GM19452 (cell line): ENCODE measurements around the gene NPR2.

Experiments used
- ATAC-seq: cut with Tn5 transposase; IDR thresholded peaks from one replicate; pipeline ENCODE4 v1.9.1; 2021; ENCODE audit not compliant: unreplicated experiment

NPR2 gene

DNA sequence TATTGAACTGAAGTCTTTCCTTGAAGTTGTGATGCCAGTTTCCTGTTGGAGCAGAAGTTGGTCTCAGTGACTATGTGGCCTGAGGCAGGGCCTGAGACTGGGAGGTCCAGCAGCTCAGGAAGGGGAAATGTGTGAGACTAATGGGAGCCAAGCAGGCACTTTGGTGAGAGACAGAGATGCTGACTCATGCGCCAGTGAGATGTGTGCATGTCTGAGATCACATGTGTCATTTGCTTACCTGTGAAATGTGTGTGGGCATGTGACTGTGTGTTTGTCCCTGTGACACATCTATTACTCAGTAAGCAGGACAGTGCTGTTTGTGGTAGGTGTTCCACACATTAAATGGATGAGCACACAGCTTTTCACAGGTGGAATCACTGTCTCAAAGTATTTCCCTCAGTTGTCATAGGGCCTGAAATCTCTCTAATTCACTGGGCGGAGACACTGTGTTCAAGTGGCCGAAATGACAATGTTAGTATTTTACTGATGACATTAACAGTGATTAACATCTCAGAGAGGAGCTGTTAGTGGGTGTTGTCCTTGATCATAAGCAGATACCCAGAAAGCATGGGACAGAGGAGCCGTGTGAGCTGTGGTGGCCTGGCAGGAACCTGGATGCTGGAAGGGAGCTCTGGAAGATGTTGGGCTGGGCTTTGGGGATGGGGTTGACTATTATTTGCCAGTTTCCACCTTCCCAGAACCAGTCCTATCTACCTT is 7.4 kb downstream of the NPR2 start:
- ATAC-seq = no peak

DNA sequence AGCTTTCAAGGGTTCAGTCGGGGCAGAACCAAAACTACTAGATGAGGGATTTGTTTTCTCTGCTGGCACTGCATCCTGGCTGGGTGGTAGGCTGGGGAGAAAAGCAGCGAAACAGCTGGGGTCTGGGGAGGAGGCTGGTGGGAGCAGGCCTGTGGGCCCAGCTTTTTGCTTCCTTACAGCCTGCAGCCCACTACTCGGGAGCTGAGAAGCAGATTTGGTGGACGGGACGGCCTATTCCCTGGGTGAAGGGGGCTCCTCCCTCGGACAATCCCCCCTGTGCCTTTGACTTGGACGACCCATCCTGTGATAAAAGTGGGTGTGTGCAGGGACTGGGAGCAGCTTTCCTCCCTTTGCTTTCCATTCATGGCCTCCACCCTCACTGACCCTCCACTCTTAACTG is 9.1 kb downstream of the NPR2 start:
- no peak for ATAC-seq

DNA sequence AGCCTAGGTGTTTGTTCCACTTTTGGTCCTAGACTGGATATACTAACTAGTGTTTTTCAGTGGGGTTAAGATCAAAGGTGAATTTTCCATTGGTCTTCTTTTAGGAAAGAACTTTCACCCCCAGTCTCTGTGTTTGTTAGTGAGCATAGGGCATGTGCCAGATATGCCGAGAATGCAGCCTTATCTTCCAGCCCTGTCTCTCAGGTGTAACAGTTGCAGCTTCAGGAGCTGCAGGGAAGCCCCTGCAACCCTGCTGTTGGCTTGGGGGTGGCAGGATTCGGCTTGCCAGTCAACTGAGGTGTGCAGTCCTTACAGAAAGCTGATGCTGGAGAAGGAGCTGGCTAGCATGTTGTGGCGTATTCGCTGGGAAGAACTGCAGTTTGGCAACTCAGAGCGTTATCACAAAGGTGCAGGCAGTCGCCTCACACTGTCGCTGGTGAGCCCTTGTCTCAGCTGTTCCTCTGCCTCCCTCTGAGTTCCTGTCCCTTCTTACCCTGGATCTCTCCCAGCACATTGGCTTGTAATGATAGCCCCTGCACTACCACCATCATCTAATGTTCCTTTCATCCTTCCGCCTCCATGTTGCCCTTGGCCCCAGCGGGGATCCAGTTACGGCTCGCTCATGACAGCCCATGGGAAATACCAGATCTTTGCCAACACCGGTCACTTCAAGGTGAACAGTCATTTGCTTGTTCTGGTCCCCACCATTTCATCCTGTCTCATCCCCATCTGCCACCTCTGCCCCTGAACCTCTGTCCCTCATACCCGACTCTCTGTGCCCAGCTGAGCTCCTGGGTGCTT is 10.1 kb downstream of the NPR2 start:
- no peak for ATAC-seq

DNA sequence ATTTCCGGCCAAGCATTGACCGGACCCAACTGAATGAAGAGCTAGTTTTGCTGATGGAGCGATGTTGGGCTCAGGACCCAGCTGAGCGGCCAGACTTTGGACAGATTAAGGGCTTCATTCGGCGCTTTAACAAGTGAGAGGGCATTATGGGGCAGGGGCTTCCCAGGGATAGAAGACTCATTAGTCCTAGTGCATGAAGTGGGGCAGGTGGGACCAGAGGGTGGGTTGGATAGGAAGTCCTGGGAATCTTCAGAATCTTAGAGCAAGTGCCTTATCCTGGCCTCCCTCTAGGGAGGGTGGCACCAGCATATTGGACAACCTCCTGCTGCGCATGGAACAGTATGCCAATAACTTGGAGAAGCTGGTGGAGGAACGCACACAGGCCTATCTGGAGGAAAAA is 14.7 kb downstream of the NPR2 start:
- no peak for ATAC-seq

DNA sequence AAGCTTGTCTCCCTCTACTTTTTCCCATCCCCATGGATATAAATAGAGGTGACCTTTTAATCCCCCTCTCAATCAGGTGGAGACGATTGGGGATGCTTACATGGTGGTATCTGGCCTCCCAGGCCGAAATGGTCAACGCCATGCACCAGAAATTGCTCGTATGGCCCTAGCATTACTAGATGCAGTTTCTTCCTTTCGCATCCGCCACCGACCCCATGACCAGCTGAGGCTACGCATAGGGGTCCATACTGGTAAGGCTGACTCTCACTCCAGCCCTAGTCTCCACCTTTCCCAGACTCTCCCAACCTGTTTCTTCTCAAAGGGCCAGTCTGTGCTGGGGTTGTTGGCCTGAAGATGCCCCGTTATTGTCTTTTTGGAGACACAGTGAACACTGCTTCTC is 17.0 kb downstream of the NPR2 start:
- no peak for ATAC-seq

DNA sequence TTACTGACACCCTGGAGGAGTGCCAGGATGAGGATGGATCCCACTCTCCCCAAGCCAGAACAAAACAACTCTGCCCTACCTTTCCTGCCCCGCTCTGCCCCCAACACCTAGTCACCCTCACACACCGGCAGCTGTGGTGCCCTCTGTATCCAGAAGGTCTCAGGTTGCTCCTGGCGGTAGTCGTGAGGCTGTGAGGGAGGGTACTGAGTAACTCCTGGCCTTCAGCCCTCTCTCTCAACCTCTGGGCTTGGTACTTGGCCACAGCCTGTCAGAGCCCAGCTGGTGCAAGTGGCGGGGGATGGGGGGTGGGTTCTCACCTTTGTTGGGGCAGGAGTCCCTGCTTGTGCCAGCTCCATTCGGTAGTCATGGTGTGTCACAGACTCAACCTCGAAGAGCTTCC is 18.7 kb downstream of the NPR2 start:
- no peak for ATAC-seq

DNA sequence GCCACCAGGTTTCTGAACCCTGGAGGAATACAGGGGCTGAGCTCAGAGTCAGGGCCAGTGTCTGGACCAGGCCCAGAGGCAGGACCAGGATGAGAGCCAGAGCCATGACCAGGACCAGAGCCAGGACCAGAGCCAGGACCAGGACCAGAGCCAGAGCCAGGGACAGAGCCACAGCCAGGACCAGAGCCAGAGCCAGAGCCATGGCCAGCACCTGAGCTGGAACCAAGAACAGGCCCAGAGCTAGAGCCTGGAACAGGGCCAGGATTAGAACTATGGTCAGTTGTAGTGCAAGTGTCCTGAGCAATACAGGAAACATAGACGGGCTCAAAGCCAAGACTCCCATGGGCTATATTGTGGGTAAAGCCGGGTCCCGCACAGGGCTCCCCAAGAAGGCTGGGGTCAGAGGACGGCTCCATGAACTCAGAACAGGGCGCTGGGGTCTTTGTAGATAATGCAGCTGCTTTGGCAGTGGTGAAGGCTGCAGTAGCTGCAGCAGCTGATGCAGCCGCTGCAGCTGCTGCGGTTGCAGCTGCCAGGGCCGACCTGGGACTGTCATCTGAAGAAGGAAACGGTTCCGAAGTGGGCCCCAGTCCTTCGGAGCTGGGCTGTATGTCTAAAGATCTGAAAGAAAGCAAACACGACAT is 20.1 kb downstream of the NPR2 start:
- no peak for ATAC-seq

DNA sequence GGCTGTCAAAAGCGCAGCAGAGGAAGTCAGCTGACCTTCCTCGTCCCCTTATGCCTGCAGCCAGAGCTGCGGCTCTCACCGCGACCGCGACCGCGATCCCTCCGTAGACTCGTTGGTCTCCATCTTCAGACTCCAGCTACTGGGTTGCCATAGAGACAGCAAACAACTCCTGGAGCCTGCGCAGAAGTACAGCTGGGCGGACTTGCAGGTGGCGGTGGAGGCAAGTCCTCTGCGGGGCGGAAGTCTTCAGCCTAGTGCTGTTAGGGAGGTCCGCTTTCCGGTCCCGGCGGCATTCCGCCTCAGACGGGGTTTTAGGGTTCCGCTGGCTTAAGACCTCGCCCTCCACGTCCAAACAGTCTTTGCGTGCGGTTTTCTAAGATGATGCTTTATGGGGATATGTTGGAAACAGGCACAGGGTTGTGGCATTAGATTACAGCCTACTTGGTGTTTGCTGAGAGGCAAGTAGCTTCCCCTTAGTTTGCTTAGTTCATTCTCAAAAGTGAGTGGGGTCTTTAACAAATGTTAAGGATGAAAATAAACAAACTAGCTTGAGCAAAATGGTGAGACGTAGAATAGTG is 20.7 kb downstream of the NPR2 start, which contains the start of gene SPAG8:
Gene SPAG8, minus strand, starts transcription at position 238 of the 578 bp plus-strand sequence. Its CDS starts 115 bp downstream, at position 123.
- ATAC-seq = peak; percentile 69

DNA sequence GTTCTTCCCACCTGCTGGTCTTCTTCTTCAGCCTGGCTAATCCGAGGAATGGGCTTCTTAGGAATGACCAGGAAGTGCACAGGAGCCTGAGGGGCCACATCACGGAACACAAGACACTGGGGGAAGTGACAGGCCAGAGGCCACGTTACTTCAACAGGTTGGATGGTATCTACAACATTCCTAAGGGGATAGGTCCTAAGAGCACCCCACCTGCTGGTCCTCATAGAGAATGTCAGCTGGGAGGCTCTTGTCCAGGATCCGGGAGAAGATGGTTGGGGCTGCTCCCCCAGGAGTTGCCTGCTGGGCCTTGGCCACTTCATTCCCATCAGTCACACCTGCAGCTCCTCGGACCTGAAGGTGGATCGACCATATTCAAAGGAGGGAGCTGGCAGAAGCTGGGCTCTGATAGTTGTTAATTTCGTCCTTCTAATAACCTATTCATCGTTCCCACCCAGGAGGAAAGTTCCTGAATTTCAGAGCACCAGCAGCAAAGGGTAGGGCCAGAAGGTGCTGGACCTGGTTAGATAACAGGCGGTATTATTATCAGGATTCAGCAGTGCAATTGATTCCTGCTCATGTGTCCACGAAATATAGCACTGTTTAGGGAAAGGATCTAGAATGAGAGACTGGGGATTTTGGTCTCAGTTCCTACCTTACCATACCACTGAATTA is 22.2 kb downstream of the NPR2 start:
- no peak for ATAC-seq

DNA sequence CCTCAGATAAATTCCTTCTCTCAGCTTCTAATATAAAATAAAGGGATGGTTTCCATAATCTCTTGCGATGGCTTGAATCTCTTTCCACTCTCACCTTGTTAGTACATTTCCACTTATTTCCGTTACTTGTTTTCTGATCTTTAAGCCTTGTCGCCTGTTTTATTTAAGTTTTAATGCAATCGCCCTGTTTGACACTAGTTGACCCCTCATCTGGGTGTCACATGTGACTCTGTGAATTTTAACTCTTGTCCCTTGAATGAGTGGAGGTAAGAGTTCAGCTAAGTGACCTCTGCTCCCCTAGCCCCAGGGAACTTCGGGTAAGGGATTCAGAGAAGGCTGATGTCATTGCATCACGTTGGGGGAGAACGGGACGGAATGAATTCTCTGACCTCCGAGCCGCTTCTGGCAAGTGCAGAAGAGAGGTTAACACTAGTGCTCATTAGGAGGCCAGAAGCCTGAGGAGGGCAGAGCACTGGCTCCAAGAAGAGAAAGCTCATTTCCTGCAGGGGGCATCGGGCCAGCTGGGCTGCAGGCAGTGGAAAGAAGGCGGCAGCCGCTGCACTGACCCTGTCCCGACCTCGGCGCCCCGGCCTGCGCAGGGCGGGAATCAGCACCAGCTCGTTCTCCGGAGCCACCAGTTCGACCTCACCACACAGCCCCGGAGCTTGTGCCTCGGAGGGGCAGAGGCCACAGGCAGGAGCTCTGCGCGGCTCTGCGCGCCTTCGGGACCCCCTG is 22.9 kb downstream of the NPR2 start:
- peak; percentile 20 for ATAC-seq

DNA sequence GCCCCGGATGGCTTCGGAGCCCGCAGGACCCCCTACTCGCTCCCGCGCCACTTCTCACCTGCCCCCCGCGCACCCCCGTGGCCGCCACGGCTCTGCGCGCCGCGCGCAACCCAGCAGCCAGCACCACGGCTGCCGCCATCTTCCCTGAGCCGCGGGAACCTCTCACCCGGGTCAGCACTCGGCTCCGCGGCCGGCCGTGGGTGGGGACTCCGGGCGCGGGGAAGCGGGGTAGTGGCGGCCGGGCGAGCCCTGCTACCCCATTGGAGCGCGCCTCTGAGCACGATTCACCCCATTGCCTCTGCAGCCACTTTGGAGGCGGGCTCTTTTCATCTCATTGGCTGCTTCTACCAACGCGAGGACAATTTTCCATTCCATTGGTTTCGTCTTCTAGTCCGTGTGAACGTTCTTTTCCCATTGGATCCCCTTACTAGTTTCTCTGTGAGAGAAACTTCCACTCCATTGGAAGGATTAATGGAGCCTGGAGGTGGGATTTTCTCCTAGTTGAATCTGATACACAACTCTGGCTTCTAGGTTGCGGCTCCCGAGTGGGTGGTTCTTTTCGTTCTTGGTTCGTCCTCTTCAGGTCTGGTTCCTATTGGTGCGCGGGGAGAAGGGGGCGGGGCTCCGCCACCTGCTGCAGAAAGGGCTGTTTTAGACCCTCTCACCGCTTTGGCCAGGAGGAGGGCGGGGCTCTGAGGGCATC is 23.6 kb downstream of the NPR2 start, which contains the start of gene HINT2:
Gene HINT2, minus strand, starts transcription at position 202 of the 703 bp plus-strand sequence. Its CDS starts 63 bp downstream, at position 139.
- peak; percentile 70 for ATAC-seq

DNA sequence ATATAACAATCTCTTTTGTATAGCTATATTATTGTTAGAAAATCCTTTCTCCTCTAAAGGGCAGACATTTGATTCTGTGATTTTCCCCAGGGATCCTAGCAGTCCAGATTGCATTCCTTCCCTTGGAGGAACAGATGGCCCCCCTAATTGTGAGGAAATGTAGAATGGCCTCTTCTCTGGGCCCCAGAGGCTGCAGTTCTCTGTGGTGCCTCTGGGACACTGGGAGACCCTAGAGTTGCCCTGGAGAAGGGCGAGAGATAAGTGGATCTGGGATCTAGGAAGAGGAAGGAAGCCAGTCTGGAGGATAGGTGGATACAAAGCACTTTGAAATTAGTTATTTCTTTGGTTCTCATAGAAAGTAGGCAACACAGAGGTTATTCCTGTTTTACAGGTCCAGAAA is 25.3 kb downstream of the NPR2 start:
- ATAC-seq = no peak

DNA sequence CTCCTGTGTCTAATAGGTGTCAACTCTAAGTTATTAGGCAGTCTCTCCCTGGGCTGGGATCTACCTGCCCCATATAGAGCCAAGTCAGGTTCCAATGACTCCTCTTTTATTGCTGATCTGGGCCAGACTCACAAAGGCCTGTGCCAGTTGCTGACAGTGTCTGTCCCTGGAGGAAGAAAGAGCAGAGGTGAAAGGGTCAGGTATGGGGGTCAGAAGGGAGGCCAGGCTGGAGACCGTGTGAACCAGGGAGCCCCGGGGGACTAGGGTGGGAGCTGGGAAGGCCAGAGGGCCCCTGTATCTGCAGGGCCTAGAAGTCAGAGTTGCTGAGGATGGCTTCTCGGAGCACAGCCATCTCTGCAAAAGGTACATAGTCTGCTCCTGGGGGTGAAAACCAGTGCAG is 26.9 kb downstream of the NPR2 start:
- no peak for ATAC-seq

DNA sequence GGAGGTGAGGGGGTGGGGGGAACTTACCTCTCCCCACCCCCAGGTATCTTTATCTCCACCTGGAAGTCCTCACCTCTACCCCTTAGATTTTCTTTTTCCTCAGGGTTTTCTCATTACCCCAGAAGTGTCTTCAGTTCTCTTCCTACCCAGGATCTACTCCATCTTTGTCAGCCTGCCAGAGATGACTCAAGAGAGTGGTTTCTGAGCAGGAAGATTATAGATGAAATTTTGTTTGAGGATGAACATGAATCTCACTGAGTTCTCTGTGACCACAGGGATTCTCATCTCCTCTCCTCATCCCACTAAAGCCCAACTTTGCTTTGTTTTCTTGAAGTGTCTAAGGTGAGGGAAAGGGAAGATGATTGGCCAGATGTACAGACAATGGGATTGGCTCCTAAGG is 28.7 kb downstream of the NPR2 start:
- ATAC-seq = no peak

DNA sequence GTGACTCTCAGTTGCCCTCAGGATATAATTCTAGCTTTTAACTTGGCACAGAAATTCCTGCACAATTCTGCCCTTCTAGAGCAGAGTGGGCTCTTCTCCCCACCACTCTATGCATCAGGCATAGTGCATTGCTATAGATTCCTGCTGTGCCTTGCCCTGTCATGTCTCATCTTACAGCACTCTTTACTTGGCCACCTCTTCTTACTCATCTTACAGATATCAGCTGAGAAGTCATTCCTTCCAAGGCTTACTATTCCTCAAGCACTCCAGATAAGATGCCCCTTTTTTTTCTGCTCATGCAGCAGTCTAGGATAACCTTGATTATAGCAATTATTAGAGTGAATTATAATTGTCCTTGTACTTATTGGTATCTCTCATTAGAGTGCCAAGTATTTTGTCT is 31.5 kb downstream of the NPR2 start:
- ATAC-seq = no peak

DNA sequence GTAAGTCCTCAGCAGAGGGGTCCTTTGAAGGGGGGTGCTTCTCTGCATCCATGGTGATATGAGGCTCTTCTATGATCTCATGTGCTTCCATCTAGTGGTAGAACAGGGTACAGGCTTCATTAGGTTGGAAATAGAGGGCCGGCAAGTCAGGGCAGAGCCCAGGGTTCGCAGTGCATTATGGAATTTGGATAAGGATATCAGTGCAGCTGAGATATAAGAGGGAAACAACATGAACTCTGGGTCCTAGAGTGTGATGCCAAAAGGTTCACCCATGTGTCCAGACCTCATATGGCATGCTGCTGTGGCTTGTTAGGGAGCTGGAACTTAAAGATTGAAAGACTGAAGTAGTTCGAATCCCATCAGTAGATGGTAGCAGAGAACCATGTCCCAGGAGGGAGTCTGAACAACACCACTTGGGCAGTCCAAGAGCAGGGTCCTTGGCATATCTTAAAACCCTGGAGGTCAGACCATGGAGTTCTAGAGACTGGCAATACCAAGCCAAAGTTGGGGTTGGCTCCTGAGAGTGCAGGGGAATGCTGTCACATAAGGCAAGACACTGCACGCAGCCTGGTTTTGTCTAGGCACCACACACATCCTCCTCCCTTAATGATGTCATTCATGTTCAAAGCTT is 34.8 kb downstream of the NPR2 start:
- peak; percentile 49 for ATAC-seq

DNA sequence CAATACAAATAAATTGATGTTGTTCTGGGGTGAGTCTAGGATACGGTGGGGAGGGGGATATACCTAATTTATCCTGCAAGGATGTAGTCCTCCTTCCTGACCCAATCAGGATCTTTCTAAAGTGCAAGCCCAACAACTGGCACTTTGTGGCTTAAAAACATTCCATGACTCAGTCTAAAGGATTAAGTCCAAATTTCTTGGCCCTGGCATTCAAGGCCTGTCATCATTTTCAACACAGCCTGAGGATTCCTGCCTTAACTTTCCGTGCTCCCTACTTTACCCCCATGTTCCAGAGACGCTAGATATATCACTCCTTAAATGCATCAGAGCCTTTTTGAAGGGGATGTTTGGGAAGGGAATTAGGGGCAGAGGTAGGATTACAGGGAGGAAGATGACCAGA is 36.1 kb downstream of the NPR2 start:
- ATAC-seq = no peak

DNA sequence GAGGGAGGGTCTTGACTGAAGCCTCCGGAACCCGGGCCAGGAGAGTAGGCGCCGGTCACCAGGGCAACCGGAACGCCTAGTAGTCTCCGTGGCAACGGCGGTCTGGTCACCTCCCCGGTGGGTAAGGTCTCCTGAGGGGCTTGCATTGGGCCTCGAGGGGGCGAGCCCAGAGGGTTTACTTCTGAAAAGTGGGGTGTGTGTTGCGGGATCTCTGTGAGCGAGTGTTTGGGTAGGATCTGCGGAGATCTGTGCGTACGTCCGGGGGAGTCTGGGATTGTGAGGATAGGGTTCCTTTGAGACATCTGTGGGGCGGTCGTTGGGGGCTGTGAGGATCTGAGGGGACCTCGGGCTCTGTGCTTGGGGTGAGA is 37.3 kb downstream of the NPR2 start, which contains the start of gene FAM221B:
Gene FAM221B, minus strand, starts transcription at position 17 of the 368 bp plus-strand sequence. CDS start 2,571 bp downstream, outside the sequence.
- peak; percentile 3 for ATAC-seq
